Activated naive CD8-positive, alpha-beta T cell treated with anti-CD3 and anti-CD28 coated beads, Interleukin-2, amount 50 U/mL, for 16 hours (primary cell): Measurements from ENCODE around the gene IFT81.
"Not testable (repeated sequence)": the region's sequence is repeated elsewhere in the genome, so short reads cannot be mapped to it uniquely, and the experiment has no call there.

Experiments used
- DNase-seq: peaks from one replicate; pipeline ENCODE4 v3.0.0-alpha.2; 2020; ENCODE audit warnings: low read depth, low spot score

IFT81 gene

DNA sequence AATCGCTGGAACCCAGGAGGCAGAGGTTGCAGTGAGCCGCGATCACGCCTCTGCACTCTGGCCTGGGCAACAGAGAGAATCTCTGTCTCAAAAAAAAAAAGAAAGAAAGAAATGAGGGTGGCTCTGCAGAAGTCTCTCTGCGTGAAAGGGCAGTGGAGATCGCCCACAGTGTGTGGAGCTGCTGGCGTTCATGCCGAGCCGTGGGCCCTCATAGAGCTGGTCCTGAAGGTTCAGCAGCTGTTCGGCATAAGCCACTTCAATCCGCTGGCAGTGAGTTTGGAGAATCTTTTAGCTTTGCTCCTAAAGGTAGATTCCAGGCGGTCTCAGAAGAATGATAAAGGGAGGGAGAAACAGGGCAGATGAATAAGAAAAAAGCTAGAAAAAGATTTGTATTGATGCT, 120.2 kb downstream of the IFT81 start:
- no peak for DNase-seq

DNA sequence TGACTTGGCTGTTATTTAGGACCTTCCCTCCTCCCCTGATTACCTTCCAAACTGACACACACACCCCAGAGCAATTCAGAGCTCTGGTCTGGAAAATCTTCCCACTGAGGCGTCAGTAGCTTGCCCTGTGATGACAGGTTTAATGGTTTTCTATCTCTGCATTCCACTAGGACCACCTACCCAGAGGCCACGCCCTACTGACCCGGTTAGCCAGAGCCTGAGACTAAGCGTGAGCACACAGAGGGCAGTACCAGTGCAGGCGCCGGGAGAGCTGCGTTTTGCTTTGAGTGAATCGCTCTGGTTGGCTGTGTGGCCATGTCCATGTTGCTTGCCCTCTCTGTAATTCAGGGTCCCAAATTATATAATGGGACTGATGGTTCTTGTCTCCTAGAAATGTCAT, 120.7 kb downstream of the IFT81 start:
- no peak for DNase-seq

- DNase-seq: peak; percentile 5
Measured at GRCh38 chr12:110245369-110245772, 121.2 kb downstream of the IFT81 start.

- no peak for DNase-seq
Measured at GRCh38 chr12:110246636-110247339, 122.6 kb downstream of the IFT81 start.

GRCh38 chr12:110247340-110248095, 123.4 kb downstream of the IFT81 start:
- no peak for DNase-seq

- no peak for DNase-seq
Measured at GRCh38 chr12:110248096-110248447, 123.9 kb downstream of the IFT81 start.

DNA sequence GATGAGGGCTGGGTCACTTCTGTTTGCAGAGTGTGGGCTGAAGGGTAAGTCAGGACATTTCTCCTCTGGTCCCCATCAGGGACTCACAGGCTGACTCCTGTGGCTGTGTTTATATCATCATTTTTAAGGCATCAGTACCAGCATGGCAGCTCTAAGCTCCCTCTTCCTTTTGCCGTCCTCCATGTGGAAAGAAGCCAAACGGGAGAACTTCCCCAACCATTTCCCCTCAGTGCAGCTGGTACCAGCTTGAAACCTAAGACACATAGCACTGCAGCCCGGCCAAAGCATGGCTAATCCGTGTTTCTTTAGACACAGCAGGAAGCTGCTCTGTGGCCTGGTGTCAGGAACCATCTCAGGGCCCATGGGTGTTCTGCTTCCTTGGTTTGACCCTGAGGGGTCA, 124.9 kb downstream of the IFT81 start:
- DNase-seq: no peak

DNA sequence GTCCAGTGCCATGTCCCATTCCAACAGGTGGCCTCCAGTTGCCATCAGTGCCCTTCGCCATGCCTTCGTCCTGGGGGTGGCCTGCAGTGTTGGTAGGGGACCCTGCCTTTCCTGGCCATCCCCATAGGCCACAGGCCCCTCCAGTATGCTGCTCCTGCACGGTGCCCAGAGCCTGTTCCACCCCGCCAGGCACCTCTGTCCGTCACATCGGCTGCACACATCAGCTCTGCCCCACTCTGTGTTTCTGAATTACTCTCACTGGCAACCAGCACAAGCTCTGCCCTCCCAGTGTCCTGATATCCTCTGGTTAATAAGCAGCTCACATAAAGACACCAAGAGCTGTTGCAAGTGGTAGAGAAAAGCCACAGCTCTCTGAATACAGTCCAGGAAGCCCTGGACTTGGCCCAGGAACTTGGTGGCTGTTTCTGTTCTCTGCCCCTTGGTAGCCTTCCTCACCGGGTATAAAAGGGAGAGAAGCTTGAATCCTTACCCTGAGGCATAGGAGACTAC, 125.6 kb downstream of the IFT81 start:
- DNase-seq: no peak

- DNase-seq: no peak
Measured at GRCh38 chr12:110251381-110251780, 127.2 kb downstream of the IFT81 start.

- DNase-seq: no peak
Measured at GRCh38 chr12:110252716-110253115, 128.6 kb downstream of the IFT81 start.

DNA sequence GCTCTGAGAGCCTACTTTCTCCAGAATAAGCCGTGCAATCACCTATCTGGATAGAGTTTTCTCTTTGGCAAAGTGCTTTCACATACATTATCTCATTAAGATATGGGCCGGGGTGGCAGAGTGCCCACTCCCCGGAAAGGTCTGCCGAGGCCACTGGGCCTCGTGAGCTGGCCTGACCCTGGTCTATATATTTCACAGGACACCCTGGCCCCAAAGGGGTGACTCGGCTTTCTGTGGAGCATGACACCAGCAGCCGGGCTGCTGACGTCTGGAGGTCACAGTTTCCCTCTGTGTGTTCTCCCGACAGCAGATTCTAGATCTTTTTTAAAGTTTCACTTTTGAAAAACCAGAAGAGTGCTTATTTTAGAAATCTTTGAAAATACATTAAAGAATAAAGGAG, 129.0 kb downstream of the IFT81 start:
- DNase-seq: no peak

DNA sequence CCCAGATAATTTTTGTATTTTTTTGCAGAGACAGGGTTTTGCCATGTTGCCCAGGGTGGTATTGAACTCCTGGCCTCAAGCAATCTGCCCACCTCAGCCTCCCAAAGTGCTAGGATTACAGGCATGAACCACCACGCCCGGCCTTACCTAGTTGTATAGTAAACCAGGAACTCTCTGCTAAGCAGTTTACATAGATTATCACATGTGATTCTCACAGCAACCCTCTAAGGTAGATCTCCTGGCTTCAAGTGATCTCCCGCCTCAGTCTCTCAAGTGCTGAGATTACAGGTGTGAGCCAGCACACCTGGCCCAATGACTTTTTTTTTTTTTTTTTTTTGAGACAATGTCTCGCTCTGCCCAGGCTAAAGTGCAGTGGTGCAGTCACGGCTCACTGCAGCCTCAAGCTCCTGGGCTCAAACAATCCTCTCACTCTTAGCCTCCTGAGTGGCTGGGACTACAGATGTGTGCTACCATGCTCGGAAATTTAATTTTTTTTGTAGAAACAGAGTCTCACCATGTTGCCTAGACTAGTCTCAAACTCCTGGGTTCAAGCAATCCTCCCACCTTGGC, 130.9 kb downstream of the IFT81 start:
- no peak for DNase-seq

GRCh38 chr12:110255890-110256456, 131.8 kb downstream of the IFT81 start:
- DNase-seq: not testable (repeated sequence)

- no peak for DNase-seq
Measured at GRCh38 chr12:110256780-110257431, 132.7 kb downstream of the IFT81 start.

- DNase-seq: no peak
Measured at GRCh38 chr12:110258466-110258865, 134.3 kb downstream of the IFT81 start.

- DNase-seq: no peak
Measured at GRCh38 chr12:110262442-110263388, 138.6 kb downstream of the IFT81 start.

DNA sequence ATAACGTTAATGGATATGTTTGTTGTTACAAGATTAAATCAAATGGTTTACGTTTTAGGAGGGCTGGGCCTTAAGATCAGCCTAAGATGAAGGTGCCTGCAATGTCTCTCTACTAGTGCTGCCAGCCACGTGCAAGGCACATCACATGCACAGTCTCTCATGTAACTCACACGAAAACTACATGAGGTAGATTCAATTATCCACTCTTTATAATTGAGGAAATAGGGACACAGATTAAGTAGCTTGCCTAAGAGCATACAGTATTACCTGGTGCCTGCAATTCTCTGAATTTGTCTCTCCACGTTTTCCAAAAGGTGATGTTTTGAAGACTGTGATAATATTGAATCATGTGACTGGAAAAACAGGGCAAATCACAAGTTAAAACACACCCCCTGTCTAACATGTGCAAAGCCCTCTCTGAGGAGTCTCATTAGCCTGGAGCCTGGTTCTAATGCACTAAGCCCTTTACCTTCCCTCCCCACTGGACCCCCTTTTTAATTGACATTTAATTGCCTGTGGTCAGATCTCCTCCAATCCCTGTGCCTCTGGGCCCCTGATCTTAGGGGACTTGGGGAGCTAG, 142.3 kb downstream of the IFT81 start:
- no peak for DNase-seq

GRCh38 chr12:110266980-110267620, 142.9 kb downstream of the IFT81 start:
- DNase-seq: no peak
